Activated CD4-positive, alpha-beta T cell treated with anti-CD3 and anti-CD28 coated beads for 36 hours (primary cell): ENCODE results near the gene TAF1B. TPM values are rescaled to one million over a fixed set of nuclear protein-coding genes. Genes with fewer than 3 reads are reported as not detected.
"Not testable (repeated sequence)": the region's sequence is repeated elsewhere in the genome, so short reads cannot be mapped to it uniquely, and the experiment has no call there.

ENCODE experiments used
- ATAC-seq: fragments of 200-7000 bp; cut with Tn5 transposase; one replicate; pipeline ENCODE4 v1.10.0; 2021; ENCODE audit warnings: mild to moderate bottlenecking, moderate library complexity
- CTCF ChIA-PET: fragments of 350-600 bp; sonication (Branson Sonifier 250); formaldehyde crosslinking; loops from one replicate; lab custom pipeline; 2021; ENCODE audit warnings: antibody characterized with exemption; lab: Charles Lee
- POLR2A ChIA-PET: fragments of 350-600 bp; sonication (Branson Sonifier 250); formaldehyde crosslinking; loops from one replicate; lab custom pipeline; 2021; ENCODE audit warnings: antibody characterized with exemption, inconsistent platforms; lab: Charles Lee
- DNase-seq: peaks from one replicate; pipeline ENCODE4 v3.0.0-alpha.2; 2020
- H3K27ac Mint-ChIP-seq: one replicate; pipeline ENCODE4 v1.8.0; 2021; ENCODE audit warnings: mixed read lengths
- H3K27me3 Mint-ChIP-seq: one replicate; pipeline ENCODE4 v1.8.0; 2021; ENCODE audit warnings: mixed read lengths
- H3K36me3 Mint-ChIP-seq: one replicate; pipeline ENCODE4 v1.8.0; 2021; ENCODE audit warnings: low read depth, mixed read lengths
- H3K4me1 Mint-ChIP-seq: one replicate; pipeline ENCODE4 v1.8.0; 2021; ENCODE audit warnings: mixed read lengths
- H3K4me3 Mint-ChIP-seq: one replicate; pipeline ENCODE4 v1.8.0; 2021; ENCODE audit warnings: mild to moderate bottlenecking, moderate library complexity, mixed read lengths
- H3K9me3 Mint-ChIP-seq: one replicate; pipeline ENCODE4 v1.8.0; 2021; ENCODE audit warnings: low read depth, mixed read lengths
- intact Hi-C, 2 experiments: fragments of 100-400 bp; cut with DNase I in 1 of 2; cut with micrococcal nuclease in 1 of 2; formaldehyde crosslinking; loops; one replicate each; pipeline versions ENCODE4 v1.14.2 to v1.15.1; 2022 to 2024; cut with DNase I, micrococcal nuclease
- total RNA-seq, 2 experiments: library from RNA; stranded (reverse); gene quantifications; one replicate each; pipeline ENCODE4 v1.2.3, GENCODE V29; 2021

The TAF1B gene
- total RNA-seq, 2 experiments from 2014 or later, result 28.7 to 28.8 TPM

DNA sequence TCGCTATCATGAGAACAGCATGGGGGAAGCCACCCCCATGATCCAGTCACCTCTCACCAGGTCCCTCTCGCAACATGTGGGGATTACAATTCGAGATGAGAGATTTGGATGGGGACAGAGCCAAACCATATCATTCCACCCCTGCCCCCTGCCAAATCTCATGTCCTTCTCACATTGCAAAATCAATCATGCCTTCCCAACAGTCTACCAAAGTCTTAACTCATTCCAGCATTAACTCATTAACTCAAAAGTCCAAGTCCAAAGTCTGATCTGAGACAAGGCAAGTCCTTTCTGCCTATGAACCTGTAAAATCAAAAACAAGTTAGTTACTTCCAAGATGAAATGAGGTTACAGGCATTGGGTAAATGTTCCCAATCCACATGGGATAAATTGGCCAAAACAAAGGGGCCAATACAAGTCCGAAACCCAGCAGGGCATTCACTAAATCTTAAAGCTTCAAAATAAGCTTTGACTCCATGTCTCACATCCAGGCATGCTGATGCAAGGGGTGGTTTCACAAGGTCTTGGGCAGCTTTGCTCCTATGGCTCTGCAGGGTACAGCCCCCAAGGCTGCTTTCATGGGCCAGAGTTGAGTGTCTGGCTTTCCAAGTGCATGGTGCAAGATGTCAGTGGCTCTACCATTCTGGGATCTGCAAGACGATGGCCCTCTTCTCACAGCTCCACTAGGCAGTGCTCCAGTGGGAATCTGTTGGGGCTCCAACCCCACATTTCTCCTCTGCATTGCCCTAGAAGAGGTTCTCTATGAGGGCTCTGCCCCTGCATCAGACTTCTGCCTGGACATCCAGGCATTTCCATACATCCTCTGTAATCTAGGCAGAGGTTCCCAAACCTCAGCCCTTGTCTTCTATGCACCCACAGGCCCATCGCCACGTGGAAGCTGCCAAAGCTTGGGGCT lies 14.8 kb downstream of the TAF1B start:
- CTCF ChIA-PET, result no interaction called here
- POLR2A ChIA-PET, result no interaction called here

DNA sequence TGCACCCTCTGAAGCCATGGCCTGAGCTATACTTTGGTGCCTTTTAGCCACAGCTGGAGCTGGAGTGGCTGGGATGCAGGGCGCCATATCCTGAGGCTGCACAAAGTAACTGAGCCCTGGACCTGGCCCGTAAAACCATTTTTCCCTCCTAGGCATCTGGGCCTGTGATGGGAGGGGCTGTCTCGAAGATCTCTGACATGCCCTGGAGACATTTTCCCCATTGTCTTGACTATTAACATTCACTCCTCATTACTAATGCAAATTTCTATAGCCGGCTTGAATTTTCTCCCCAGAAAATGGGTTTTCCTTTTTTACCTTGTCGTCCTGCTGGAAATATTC lies 15.4 kb downstream of the TAF1B start:
- Mint-ChIP-seq H3K27me3 (no peaks in the 10 kb centered on the region), H3K27ac (no peak overlapping the region), H3K36me3 (peaks cover 67% of the 10 kb centered on the region), H3K4me3 (no peak overlapping the region), H3K9me3 (peaks cover 10% of the 10 kb centered on the region), H3K4me1 (no peaks in the 10 kb centered on the region)
- ChIA-PET POLR2A (no interaction called here), CTCF (no interaction called here)
- intact Hi-C loops, result no loop called here
- ATAC-seq, result no peak
- no peak for DNase-seq

More for the DNA sequence above, 14.8 kb downstream of the TAF1B start:
- intact Hi-C loops, result no loop called here
- Mint-ChIP-seq H3K4me1 (no peaks in the 10 kb centered on the region), H3K4me3 (no peak overlapping the region), H3K9me3 (peaks cover 7% of the 10 kb centered on the region), H3K36me3 (peaks cover 72% of the 10 kb centered on the region), H3K27ac (no peak overlapping the region), H3K27me3 (no peaks in the 10 kb centered on the region)
- ATAC-seq (no peak), DNase-seq (no peak)

GRCh38 chr2:9860922-9861580 lies 17.8 kb downstream of the TAF1B start:
- POLR2A ChIA-PET, result interaction anchor here (0.6 kb wide), 1 partner anchor 9 kb away, joined by 3 read pairs; no protein-coding TSS in a partner anchor
- CTCF ChIA-PET, ATAC-seq, H3K27me3 Mint-ChIP-seq, H3K4me1 Mint-ChIP-seq, intact Hi-C loops, H3K4me3 Mint-ChIP-seq, H3K27ac Mint-ChIP-seq, DNase-seq: not testable (repeated sequence)
- peaks cover 14% of the 10 kb centered on the region for H3K9me3 Mint-ChIP-seq
- peaks cover 51% of the 10 kb centered on the region for H3K36me3 Mint-ChIP-seq

DNA sequence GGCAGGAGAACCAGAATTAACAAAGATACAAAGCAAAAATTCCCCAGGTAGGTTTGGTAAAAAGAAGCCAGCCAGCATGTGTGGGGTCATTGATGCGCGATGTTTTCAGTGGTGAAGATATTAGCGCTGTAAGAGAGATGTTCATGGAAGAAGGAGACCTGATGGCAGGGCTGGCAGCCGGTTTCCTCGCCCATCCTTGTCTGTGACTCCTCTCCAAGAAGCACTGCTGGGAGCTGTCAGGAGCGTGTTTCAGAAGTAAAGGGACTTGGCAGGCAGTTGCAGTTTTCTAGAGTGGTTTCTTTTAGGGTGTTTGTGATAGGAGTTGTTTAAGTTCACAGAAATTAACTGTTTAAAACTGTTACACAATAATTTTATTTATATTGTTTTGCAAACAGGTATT lies 24.6 kb downstream of the TAF1B start:
- Mint-ChIP-seq H3K4me3 (no peak overlapping the region), H3K9me3 (peaks cover 7% of the 10 kb centered on the region), H3K36me3 (peaks cover 18% of the 10 kb centered on the region), H3K27me3 (no peaks in the 10 kb centered on the region), H3K27ac (no peak overlapping the region), H3K4me1 (no peaks in the 10 kb centered on the region)
- no peak for DNase-seq
- ChIA-PET CTCF (no interaction called here), POLR2A (no interaction called here)
- intact Hi-C loops, result no loop called here
- ATAC-seq, result no peak

GRCh38 chr2:9873337-9873736 lies 30.1 kb downstream of the TAF1B start:
- Mint-ChIP-seq H3K4me3 (no peak overlapping the region), H3K9me3 (no peaks in the 10 kb centered on the region), H3K4me1 (no peaks in the 10 kb centered on the region), H3K27ac (no peak overlapping the region), H3K27me3 (no peaks in the 10 kb centered on the region), H3K36me3 (peaks cover 50% of the 10 kb centered on the region)
- CTCF ChIA-PET, result interaction anchor here (0.9 kb wide), 1 partner anchor 30 kb away, joined by 3 read pairs; the partner anchor contains the start of gene TAF1B
- ATAC-seq (no peak), DNase-seq (no peak)
- intact Hi-C loops, result no loop called here
- POLR2A ChIA-PET, result interaction anchor here (0.6 kb wide), 1 partner anchor 492 kb away, joined by 5 read pairs; no protein-coding TSS in a partner anchor

GRCh38 chr2:9877026-9877425 lies 33.8 kb downstream of the TAF1B start:
- ATAC-seq (no peak), DNase-seq (no peak)
- H3K4me1 Mint-ChIP-seq, result no peaks in the 10 kb centered on the region
- POLR2A ChIA-PET, result no interaction called here
- no peaks in the 10 kb centered on the region for H3K9me3 Mint-ChIP-seq
- CTCF ChIA-PET, result no interaction called here
- H3K27me3 Mint-ChIP-seq, result no peaks in the 10 kb centered on the region
- H3K36me3 Mint-ChIP-seq, result peaks cover 52% of the 10 kb centered on the region
- no peak overlapping the region for H3K27ac Mint-ChIP-seq
- intact Hi-C loops, result no loop called here
- H3K4me3 Mint-ChIP-seq, result no peak overlapping the region

DNA sequence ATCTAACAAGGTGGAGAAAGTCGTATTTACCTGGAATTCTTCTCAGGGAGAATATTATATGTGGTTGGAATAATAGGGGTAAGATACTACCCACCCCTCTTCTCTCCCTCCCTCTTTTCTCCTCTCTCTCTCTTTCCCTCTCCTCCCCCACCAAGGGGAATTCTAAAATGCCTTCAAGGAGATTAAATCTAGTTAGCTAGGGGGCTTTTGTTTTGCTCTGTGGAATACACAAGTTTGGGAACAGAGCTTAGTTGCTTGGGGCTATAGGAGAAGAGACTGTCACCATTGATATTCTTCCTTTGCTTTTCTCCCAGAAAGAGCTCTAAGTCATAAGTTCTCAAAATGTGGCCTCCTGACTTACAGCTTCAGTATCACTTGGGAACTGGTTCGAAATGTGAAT lies 34.5 kb downstream of the TAF1B start:
- no peaks in the 10 kb centered on the region for H3K9me3 Mint-ChIP-seq
- H3K27me3 Mint-ChIP-seq, result no peaks in the 10 kb centered on the region
- POLR2A ChIA-PET, result no interaction called here
- H3K4me1 Mint-ChIP-seq, result no peaks in the 10 kb centered on the region
- CTCF ChIA-PET, result interaction anchor here (0.7 kb wide), 1 partner anchor 127 kb away, joined by 3 read pairs; no protein-coding TSS in a partner anchor
- DNase-seq (no peak), ATAC-seq (no peak)
- peaks cover 53% of the 10 kb centered on the region for H3K36me3 Mint-ChIP-seq
- H3K27ac Mint-ChIP-seq, result no peak overlapping the region
- H3K4me3 Mint-ChIP-seq, result no peak overlapping the region
- intact Hi-C loops, result no loop called here

GRCh38 chr2:9879455-9880194 lies 36.4 kb downstream of the TAF1B start:
- no peak for ATAC-seq
- no peak for DNase-seq
- Mint-ChIP-seq H3K4me1 (no peaks in the 10 kb centered on the region), H3K27ac (no peak overlapping the region), H3K36me3 (peaks cover 51% of the 10 kb centered on the region), H3K4me3 (no peak overlapping the region), H3K27me3 (no peaks in the 10 kb centered on the region), H3K9me3 (no peaks in the 10 kb centered on the region)
- CTCF ChIA-PET, result interaction anchor here (0.5 to 0.9 kb wide), 2 partner anchors 36 to 105 kb away, joined by 3 read pairs; no protein-coding TSS in a partner anchor
- POLR2A ChIA-PET, result no interaction called here
- intact Hi-C loops, result no loop called here

- no peak for DNase-seq
- ChIA-PET POLR2A (no interaction called here), CTCF (interaction anchor here (1.1 kb wide), 1 partner anchor 10 kb away, joined by 3 read pairs; no protein-coding TSS in a partner anchor)
- no peak overlapping the region for H3K4me3 Mint-ChIP-seq
- intact Hi-C loops, result no loop called here
- no peaks in the 10 kb centered on the region for H3K4me1 Mint-ChIP-seq
- H3K9me3 Mint-ChIP-seq, result peaks cover 14% of the 10 kb centered on the region
- peaks cover 58% of the 10 kb centered on the region for H3K36me3 Mint-ChIP-seq
- ATAC-seq, result no peak
- no peak overlapping the region for H3K27ac Mint-ChIP-seq
- no peaks in the 10 kb centered on the region for H3K27me3 Mint-ChIP-seq
Observed at GRCh38 chr2:9883897-9884296, 40.6 kb downstream of the TAF1B start.

DNA sequence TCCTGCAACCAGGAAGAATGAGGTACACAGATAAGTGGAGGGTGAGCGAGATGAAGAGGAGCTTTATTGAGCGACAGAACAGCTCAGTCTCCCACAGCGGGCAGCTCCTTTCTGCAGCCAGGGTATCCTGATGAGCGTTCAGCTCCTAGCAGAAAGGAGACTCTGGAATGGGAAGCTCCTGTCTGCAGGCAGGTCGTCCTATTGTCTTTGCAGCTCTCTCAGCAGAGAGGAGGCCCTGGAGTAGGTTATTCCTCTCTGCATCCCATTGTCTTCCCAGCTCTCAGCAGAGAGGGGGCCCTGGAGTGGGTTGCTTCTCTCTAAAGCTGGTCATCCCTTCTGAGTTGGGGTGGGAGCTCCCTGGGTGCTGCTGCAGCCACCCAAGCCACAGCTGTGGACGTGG lies 41.2 kb downstream of the TAF1B start:
- CTCF ChIA-PET, result interaction anchor here (0.5 to 1.1 kb wide), 4 partner anchors 9 to 239 kb away, joined by 3 to 4 read pairs (median 3); no protein-coding TSS in a partner anchor
- ATAC-seq (no peak), DNase-seq (no peak)
- no peak overlapping the region for H3K27ac Mint-ChIP-seq
- H3K9me3 Mint-ChIP-seq, result peaks cover 14% of the 10 kb centered on the region
- H3K27me3 Mint-ChIP-seq, result no peaks in the 10 kb centered on the region
- H3K36me3 Mint-ChIP-seq, result peaks cover 59% of the 10 kb centered on the region
- intact Hi-C loops, result no loop called here
- H3K4me1 Mint-ChIP-seq, result peaks cover 2% of the 10 kb centered on the region
- POLR2A ChIA-PET, result no interaction called here
- no peak overlapping the region for H3K4me3 Mint-ChIP-seq

GRCh38 chr2:9885036-9885684 lies 41.9 kb downstream of the TAF1B start:
- H3K36me3 Mint-ChIP-seq, result peaks cover 59% of the 10 kb centered on the region
- ChIA-PET CTCF (interaction anchor here (0.6 to 1.1 kb wide), 4 partner anchors 8 to 1345 kb away, joined by 3 to 4 read pairs (median 3); no protein-coding TSS in a partner anchor), POLR2A (no interaction called here)
- H3K27ac Mint-ChIP-seq, result no peak overlapping the region
- intact Hi-C loops, result no loop called here
- H3K9me3 Mint-ChIP-seq, result peaks cover 14% of the 10 kb centered on the region
- no peaks in the 10 kb centered on the region for H3K27me3 Mint-ChIP-seq
- H3K4me3 Mint-ChIP-seq, result no peak overlapping the region
- DNase-seq (no peak), ATAC-seq (no peak)
- peaks cover 2% of the 10 kb centered on the region for H3K4me1 Mint-ChIP-seq
